SU-DHL-6 (cell line): Measurements from ENCODE around the gene PRSS35.
"Not testable (repeated sequence)": the region's sequence is repeated elsewhere in the genome, so short reads cannot be mapped to it uniquely, and the experiment has no call there.

ENCODE experiments used
- H2AFZ ChIP-seq: fragments of 200-600 bp; sonication (generic); 2 replicates; pipeline ENCODE4 v1.6.1; 2014; ENCODE audit warnings: low read depth, mild to moderate bottlenecking, moderate library complexity, mixed read lengths, antibody characterized with exemption, low read length; ENCODE audit not compliant: severe bottlenecking
- H3F3A ChIP-seq: fragments of 200-600 bp; shearing (Covaris generic); 2 replicates; pipeline ENCODE4 v1.6.0; 2016; ENCODE audit warnings: antibody characterized with exemption, mild to moderate bottlenecking; ENCODE audit not compliant: insufficient read depth
- H3K27ac ChIP-seq: fragments of 200-600 bp; sonication (generic); 2 replicates; pipeline ENCODE4 v1.5.1; 2016; ENCODE audit warnings: low read depth, mild to moderate bottlenecking, low read length, moderate library complexity, mixed read lengths
- H3K27me3 ChIP-seq: fragments of 200-600 bp; sonication (generic), shearing (Covaris generic); 2 replicates; pipeline ENCODE4 v1.6.0; 2014; ENCODE audit warnings: mild to moderate bottlenecking, low read length
- H3K36me3 ChIP-seq: fragments of 200-600 bp; sonication (generic); 2 replicates; pipeline ENCODE4 v1.6.1; 2014; ENCODE audit warnings: mild to moderate bottlenecking, low read length, mixed read lengths
- H3K4me2 ChIP-seq: fragments of 300-600, 200-600 bp; shearing (Covaris generic), sonication (generic); 2 replicates; pipeline ENCODE4 v1.6.0; 2014; ENCODE audit warnings: low read length, low read depth, mild to moderate bottlenecking; ENCODE audit not compliant: poor library complexity, severe bottlenecking
- H3K4me3 ChIP-seq: fragments of 200-600 bp; sonication (generic); 2 replicates; pipeline ENCODE4 v1.5.1; 2014; ENCODE audit warnings: antibody characterized with exemption, low read length, mild to moderate bottlenecking, mixed read lengths; ENCODE audit not compliant: insufficient read depth, poor library complexity, severe bottlenecking
- H3K79me2 ChIP-seq: fragments of 200-600 bp; sonication (generic); 2 replicates; pipeline ENCODE4 v1.6.1; 2014; ENCODE audit warnings: mild to moderate bottlenecking, low read length, moderate library complexity; ENCODE audit not compliant: insufficient read depth
- H3K9ac ChIP-seq: fragments of 200-600 bp; sonication (generic); 2 replicates; pipeline ENCODE4 v1.7.0; 2014; ENCODE audit warnings: mild to moderate bottlenecking, low read length
- H3K9me2 ChIP-seq: fragments of 200-600 bp; sonication (generic); replicated peaks from 2 replicates; pipeline ENCODE4 v1.6.1; 2014; ENCODE audit warnings: low read length; ENCODE audit not compliant: insufficient read depth
- H3K9me3 ChIP-seq: fragments of 200-600 bp; sonication (generic); 2 replicates; pipeline ENCODE4 v1.6.1; 2014; ENCODE audit warnings: low read length, mixed read lengths; ENCODE audit not compliant: insufficient read depth
- H4K20me1 ChIP-seq: fragments of 200-600 bp; sonication (generic); 2 replicates; pipeline ENCODE4 v1.6.1; 2014; ENCODE audit warnings: low read depth, mild to moderate bottlenecking, antibody characterized with exemption, low read length, moderate library complexity, mixed read lengths
- CTCF ChIP-seq: fragments of 200-600 bp; sonication (generic); IDR thresholded peaks from one replicate; pipeline ENCODE4 v1.5.1; 2017; ENCODE audit warnings: antibody characterized with exemption, mild to moderate bottlenecking, low read length, moderate library complexity; ENCODE audit not compliant: insufficient read depth, poor library complexity, severe bottlenecking
- EZH2phosphoT487 ChIP-seq: fragments of 200-600 bp; sonication (generic), shearing (Covaris generic); conservative IDR thresholded peaks from 2 replicates; pipeline ENCODE4 v1.6.1; 2018; ENCODE audit warnings: mild to moderate bottlenecking, antibody characterized with exemption, low read length, moderate library complexity, mixed read lengths

Gene PRSS35

GRCh38 chr6:83479389-83479788 is 32.9 kb upstream of the PRSS35 start:
- no peak overlapping the region for H3K9ac ChIP-seq
- no peaks in the 10 kb centered on the region for H3K9me2 ChIP-seq
- H3K79me2 ChIP-seq = no peaks in the 10 kb centered on the region
- no peaks in the 10 kb centered on the region for H3K27me3 ChIP-seq
- no peaks in the 10 kb centered on the region for H3K36me3 ChIP-seq
- TF ChIP-seq CTCF (no peak), EZH2phosphoT487 (no peak)
- H3K9me3 ChIP-seq = no peaks in the 10 kb centered on the region
- H3F3A ChIP-seq = no peaks in the 10 kb centered on the region
- no peak overlapping the region for H3K27ac ChIP-seq
- no peak overlapping the region for H2AFZ ChIP-seq
- H4K20me1 ChIP-seq = no peaks in the 10 kb centered on the region
- no peak overlapping the region for H3K4me2 ChIP-seq
- H3K4me3 ChIP-seq = no peak overlapping the region

- Histone ChIP-seq H3F3A (no peaks in the 10 kb centered on the region), H3K4me3 (no peak overlapping the region), H3K9me3 (no peaks in the 10 kb centered on the region), H3K36me3 (no peaks in the 10 kb centered on the region), H3K27me3 (no peaks in the 10 kb centered on the region), H3K9me2 (no peaks in the 10 kb centered on the region), H4K20me1 (no peaks in the 10 kb centered on the region), H3K4me2 (no peak overlapping the region), H3K9ac (no peak overlapping the region), H2AFZ (no peak overlapping the region), H3K79me2 (no peaks in the 10 kb centered on the region), H3K27ac (no peak overlapping the region)
- TF ChIP-seq EZH2phosphoT487 (no peak), CTCF (no peak)
Observed at GRCh38 chr6:83480470-83480869, 31.9 kb upstream of the PRSS35 start.

- H3K4me2 ChIP-seq, H3F3A ChIP-seq, H3K27ac ChIP-seq, H3K9me2 ChIP-seq, H3K9me3 ChIP-seq, H3K27me3 ChIP-seq, H3K79me2 ChIP-seq, H3K36me3 ChIP-seq, H2AFZ ChIP-seq, H4K20me1 ChIP-seq, H3K4me3 ChIP-seq, H3K9ac ChIP-seq: not testable (repeated sequence)
Observed at GRCh38 chr6:83481938-83482337, 30.4 kb upstream of the PRSS35 start.

GRCh38 chr6:83488448-83488847 is 23.9 kb upstream of the PRSS35 start:
- no peaks in the 10 kb centered on the region for H3K9me3 ChIP-seq
- no peaks in the 10 kb centered on the region for H3K27me3 ChIP-seq
- H3K79me2 ChIP-seq = no peaks in the 10 kb centered on the region
- H3K4me3 ChIP-seq = no peak overlapping the region
- TF ChIP-seq CTCF (no peak), EZH2phosphoT487 (no peak)
- no peak overlapping the region for H2AFZ ChIP-seq
- H3K27ac ChIP-seq = no peak overlapping the region
- H3K4me2 ChIP-seq = no peak overlapping the region
- H3F3A ChIP-seq = no peaks in the 10 kb centered on the region
- no peaks in the 10 kb centered on the region for H3K9me2 ChIP-seq
- no peaks in the 10 kb centered on the region for H4K20me1 ChIP-seq
- no peak overlapping the region for H3K9ac ChIP-seq
- no peaks in the 10 kb centered on the region for H3K36me3 ChIP-seq
